Endodermal cell (in vitro differentiated cells): Measurements from ENCODE around the gene TBC1D1. TPM values are rescaled to one million over a fixed set of nuclear protein-coding genes. Genes with fewer than 3 reads are reported as not detected.

Experiments used
- DNase-seq: peaks from one replicate; pipeline ENCODE4 v3.0.0-alpha.2; 2017
- H3K27ac ChIP-seq: 2 replicates; pipeline ENCODE4 v1.5.1; 2013; ENCODE audit warnings: mild to moderate bottlenecking, low read depth, low read length, moderate library complexity
- H3K27me3 ChIP-seq: 2 replicates; pipeline ENCODE4 v1.6.1; 2013; ENCODE audit warnings: mild to moderate bottlenecking, low read length, moderate library complexity; ENCODE audit not compliant: insufficient read depth, control insufficient read depth, poor library complexity, severe bottlenecking
- H3K36me3 ChIP-seq: 2 replicates; pipeline ENCODE4 v1.7.0; 2013; ENCODE audit warnings: mild to moderate bottlenecking, low read length, moderate library complexity; ENCODE audit not compliant: control insufficient read depth, insufficient read depth
- H3K4me1 ChIP-seq: one replicate; pipeline ENCODE4 v1.7.0; 2013; ENCODE audit warnings: low read length; ENCODE audit not compliant: control insufficient read depth, insufficient read depth
- H3K4me3 ChIP-seq: 2 replicates; pipeline ENCODE4 v1.5.1; 2013; ENCODE audit warnings: mild to moderate bottlenecking, low read length, moderate library complexity
- H3K9ac ChIP-seq: 2 replicates; pipeline ENCODE4 v1.6.1; 2013; ENCODE audit warnings: mild to moderate bottlenecking, low read length, moderate library complexity; ENCODE audit not compliant: poor library complexity, severe bottlenecking; ENCODE audit errors: extremely low read depth
- H3K9me3 ChIP-seq: 2 replicates; pipeline ENCODE4 v1.6.1; 2013; ENCODE audit warnings: mild to moderate bottlenecking, low read length, moderate library complexity; ENCODE audit not compliant: control insufficient read depth
- H3K27ac Mint-ChIP-seq: 2 replicates; pipeline ENCODE4 v1.8.0; 2020; ENCODE audit warnings: mixed read lengths
- H3K27me3 Mint-ChIP-seq: 2 replicates; pipeline ENCODE4 v1.8.0; 2021; ENCODE audit warnings: mild to moderate bottlenecking, mixed read lengths; ENCODE audit not compliant: insufficient read depth
- H3K36me3 Mint-ChIP-seq: 2 replicates; pipeline ENCODE4 v1.8.0; 2020; ENCODE audit warnings: low read depth, mixed read lengths
- H3K4me1 Mint-ChIP-seq: 2 replicates; pipeline ENCODE4 v1.8.0; 2020; ENCODE audit warnings: mixed read lengths
- H3K4me3 Mint-ChIP-seq: 2 replicates; pipeline ENCODE4 v1.8.0; 2020; ENCODE audit warnings: mild to moderate bottlenecking, moderate library complexity, mixed read lengths
- H3K9me3 Mint-ChIP-seq: 2 replicates; pipeline ENCODE4 v1.8.0; 2020; ENCODE audit warnings: mild to moderate bottlenecking, mixed read lengths
- WGBS, 2 experiments: methylation state at CpG; one replicate each; pipeline versions ENCODE4 v1.1.5 to v1.1.7; 2013; ENCODE audit warnings: missing lambda C conversion rate in 2 of 2, mixed read lengths in 1 of 2; ENCODE audit not compliant: insufficient coverage in 1 of 2, insufficient read length in 1 of 2; 5-methylcytosine and 5-hydroxymethylcytosine counted together
- total RNA-seq, 2 donors: library from RNA; stranded (reverse); fragmentation: NEBNext Ultra II Directional in 1 of 2; extraction: Animal tissue kit (Norgen Biotek cat#: 25700) in 1 of 2; gene quantifications; 2 replicates in 1 of 2; 3 replicates in 1 of 2; pipeline ENCODE4 v1.2.1, GENCODE V29; 2021
- TF ChIP-seq, protein P1 (sequence below): fragments of 200-600 bp; sonication (generic); conservative IDR thresholded peaks from 2 replicates; pipeline ENCODE4 v1.5.0; 2021; ENCODE audit warnings: antibody characterized with exemption, mild to moderate bottlenecking

Gene TBC1D1
- total RNA-seq, 2 donors from 2014 or later = 110 to 122 TPM

DNA sequence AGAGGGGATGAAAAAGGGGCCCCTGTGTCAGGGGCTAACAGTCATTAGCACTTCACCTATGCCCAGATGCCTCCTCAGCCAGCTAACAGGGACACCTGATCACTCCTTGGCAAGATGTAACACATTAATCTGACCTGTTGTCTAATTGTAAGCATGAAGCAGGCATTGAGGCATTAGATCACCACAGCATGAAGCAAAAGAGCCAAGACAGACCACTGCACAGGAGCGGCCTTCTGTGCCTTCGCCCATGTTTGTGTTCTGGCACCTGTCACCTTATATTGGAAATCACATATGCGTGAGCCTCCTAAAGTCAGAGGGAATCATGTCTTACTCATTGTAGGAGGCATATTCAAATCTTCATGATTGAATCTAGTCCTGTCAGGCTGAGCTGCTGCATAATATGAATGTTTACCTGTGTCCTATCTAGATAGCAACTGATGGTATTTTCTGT, 117.7 kb downstream of the TBC1D1 start:
- Histone ChIP-seq H3K9ac (no peak overlapping the region), H3K27ac (no peak overlapping the region), H3K36me3 (no peaks in the 10 kb centered on the region), H3K4me1 (peaks cover 15% of the 10 kb centered on the region), H3K9me3 (no peaks in the 10 kb centered on the region), H3K4me3 (no peak overlapping the region), H3K27me3 (no peaks in the 10 kb centered on the region)
- Mint-ChIP-seq H3K4me3 (no peak overlapping the region), H3K9me3 (no peaks in the 10 kb centered on the region), H3K4me1 (peaks cover 49% of the 10 kb centered on the region), H3K27me3 (no peaks in the 10 kb centered on the region), H3K27ac (peak overlapping the region; percentile 44), H3K36me3 (no peaks in the 10 kb centered on the region)
- TF ChIP-seq, protein P1, sequence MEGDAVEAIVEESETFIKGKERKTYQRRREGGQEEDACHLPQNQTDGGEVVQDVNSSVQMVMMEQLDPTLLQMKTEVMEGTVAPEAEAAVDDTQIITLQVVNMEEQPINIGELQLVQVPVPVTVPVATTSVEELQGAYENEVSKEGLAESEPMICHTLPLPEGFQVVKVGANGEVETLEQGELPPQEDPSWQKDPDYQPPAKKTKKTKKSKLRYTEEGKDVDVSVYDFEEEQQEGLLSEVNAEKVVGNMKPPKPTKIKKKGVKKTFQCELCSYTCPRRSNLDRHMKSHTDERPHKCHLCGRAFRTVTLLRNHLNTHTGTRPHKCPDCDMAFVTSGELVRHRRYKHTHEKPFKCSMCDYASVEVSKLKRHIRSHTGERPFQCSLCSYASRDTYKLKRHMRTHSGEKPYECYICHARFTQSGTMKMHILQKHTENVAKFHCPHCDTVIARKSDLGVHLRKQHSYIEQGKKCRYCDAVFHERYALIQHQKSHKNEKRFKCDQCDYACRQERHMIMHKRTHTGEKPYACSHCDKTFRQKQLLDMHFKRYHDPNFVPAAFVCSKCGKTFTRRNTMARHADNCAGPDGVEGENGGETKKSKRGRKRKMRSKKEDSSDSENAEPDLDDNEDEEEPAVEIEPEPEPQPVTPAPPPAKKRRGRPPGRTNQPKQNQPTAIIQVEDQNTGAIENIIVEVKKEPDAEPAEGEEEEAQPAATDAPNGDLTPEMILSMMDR = no peak
- WGBS, 2 experiments = 89 to 95% methylated on average over 3 of the region's 3 CpGs
- DNase-seq = no peak

DNA sequence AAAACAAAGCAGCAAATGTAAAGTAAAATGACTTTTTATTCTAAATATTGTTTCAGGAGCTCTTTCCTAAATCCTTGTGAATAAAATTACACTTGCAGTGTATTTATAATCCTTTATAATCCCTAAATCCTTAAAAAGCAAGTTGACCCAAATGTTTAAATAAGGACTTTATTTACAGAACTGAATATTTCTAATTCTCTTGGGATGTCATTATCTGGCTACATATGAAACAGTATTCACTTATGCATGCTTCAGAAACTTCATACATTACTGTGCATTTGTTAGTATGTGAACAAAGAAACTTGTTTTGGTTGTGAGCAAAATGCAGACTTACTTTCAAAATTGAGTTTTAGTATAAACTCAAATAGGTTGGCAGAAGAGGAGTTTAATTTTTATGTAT, 118.5 kb downstream of the TBC1D1 start:
- no peaks in the 10 kb centered on the region for H3K27me3 Mint-ChIP-seq
- H3K4me1 Mint-ChIP-seq = peaks cover 45% of the 10 kb centered on the region
- TF ChIP-seq, protein P1 = no peak
- H3K4me3 Mint-ChIP-seq = no peak overlapping the region
- Histone ChIP-seq H3K9me3 (no peaks in the 10 kb centered on the region), H3K4me1 (peaks cover 15% of the 10 kb centered on the region), H3K4me3 (no peak overlapping the region), H3K9ac (no peak overlapping the region), H3K36me3 (no peaks in the 10 kb centered on the region), H3K27me3 (no peaks in the 10 kb centered on the region), H3K27ac (no peak overlapping the region)
- H3K9me3 Mint-ChIP-seq = no peaks in the 10 kb centered on the region
- no peak for DNase-seq
- no peak overlapping the region for H3K27ac Mint-ChIP-seq
- H3K36me3 Mint-ChIP-seq = peaks cover 3% of the 10 kb centered on the region

DNA sequence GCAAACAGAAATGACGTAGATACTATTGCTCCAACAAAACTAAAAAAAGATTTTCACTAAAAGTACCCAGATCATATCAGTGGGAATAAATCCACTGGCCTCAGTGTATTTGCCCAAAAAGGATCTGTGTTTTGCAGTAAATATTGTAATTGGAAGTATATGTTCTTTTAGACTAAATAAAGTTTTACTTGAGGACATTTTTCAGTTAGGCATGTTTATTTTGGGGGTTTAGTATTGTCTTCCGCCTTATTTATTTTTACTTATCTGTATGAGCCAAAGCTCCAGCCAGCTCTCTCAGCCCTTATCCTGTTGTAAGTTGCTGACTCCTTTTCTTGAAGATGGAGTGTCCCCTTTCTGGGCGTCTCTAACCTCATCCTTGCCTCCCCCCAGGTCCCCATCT, 119.1 kb downstream of the TBC1D1 start:
- H3K9me3 ChIP-seq = no peaks in the 10 kb centered on the region
- no peak for DNase-seq
- H3K4me3 Mint-ChIP-seq = no peak overlapping the region
- H3K4me3 ChIP-seq = no peak overlapping the region
- H3K27ac ChIP-seq = no peak overlapping the region
- TF ChIP-seq, protein P1 = no peak
- peaks cover 4% of the 10 kb centered on the region for H3K36me3 ChIP-seq
- no peaks in the 10 kb centered on the region for H3K9me3 Mint-ChIP-seq
- no peaks in the 10 kb centered on the region for H3K27me3 ChIP-seq
- no peak overlapping the region for H3K9ac ChIP-seq
- H3K4me1 ChIP-seq = peaks cover 15% of the 10 kb centered on the region
- H3K27ac Mint-ChIP-seq = no peak overlapping the region
- 88 to 100% methylated on average over 1 to 2 of the region's 3 CpGs for WGBS, 2 experiments
- peaks cover 40% of the 10 kb centered on the region for H3K4me1 Mint-ChIP-seq
- H3K27me3 Mint-ChIP-seq = no peaks in the 10 kb centered on the region
- peaks cover 7% of the 10 kb centered on the region for H3K36me3 Mint-ChIP-seq
